ENCODE results near the gene RIOK2.
"Not testable (repeated sequence)": the region's sequence is repeated elsewhere in the genome, so short reads cannot be mapped to it uniquely, and the experiment has no call there.

The RIOK2 gene

GRCh38 chr5:97183100-97183929 lies at the start of gene RIOK2:
Gene RIOK2, minus strand, starts transcription at chr5:97183247. Its CDS starts 56 bp downstream, at chr5:97183191.
- DNase-seq: peak; percentile 95

DNA sequence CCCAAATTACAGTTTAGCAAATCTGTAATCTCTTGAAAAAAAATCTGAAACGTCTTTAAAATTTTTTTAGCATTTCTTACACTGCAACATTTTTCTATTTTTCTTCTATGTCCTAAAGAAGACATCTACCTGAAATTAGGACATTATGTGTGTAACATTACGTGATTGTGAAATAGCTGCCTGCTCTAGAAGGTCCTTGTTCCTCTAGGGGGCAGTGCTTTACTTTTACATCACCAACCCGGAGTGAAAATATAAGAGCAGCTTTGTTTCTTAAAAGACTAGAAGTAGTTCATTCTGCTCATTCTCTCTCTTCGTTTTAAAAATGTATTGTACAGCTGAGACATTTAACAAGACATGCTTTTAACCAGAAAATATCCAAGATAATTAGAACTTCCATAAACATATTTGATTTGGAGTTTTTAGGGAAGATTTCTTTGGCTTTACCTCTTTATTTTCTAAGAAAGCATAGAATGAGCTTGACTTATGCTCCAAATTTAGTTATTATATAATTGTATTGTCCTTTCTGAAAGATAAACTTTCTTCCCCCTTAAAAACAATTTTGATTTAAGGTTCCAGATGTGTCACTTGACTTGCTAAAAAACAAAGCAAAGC lies 48.1 kb upstream of the RIOK2 start:
- DNase-seq: no peak

DNA sequence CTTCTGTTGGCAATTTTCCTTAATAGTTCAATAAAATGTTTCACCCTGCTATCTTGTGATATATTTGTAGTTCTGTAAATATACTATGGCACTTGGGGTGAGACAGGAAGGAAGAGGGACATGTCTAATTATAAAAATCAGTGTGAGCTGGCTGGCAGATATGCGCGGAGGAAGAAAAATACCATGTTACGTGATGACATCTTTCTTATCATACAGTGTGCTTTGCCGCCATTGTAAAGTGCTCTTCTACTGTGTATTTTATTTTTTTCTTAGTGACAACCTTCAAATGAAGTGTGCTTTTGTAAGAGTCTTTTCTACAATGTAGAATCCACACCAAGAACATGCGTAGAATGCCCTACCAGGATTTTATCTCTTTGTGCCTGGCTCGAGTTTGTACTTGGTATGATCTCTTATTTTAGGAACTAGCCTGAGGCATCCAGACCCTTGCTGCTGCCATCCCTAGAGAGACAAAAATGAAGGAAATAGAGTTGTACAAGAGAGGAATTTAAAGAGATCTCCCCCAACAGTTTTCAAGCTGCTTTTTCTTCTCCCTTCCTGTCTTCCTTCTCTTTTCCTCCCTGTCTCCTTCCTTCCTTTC lies 46.7 kb upstream of the RIOK2 start:
- no peak for DNase-seq

DNA sequence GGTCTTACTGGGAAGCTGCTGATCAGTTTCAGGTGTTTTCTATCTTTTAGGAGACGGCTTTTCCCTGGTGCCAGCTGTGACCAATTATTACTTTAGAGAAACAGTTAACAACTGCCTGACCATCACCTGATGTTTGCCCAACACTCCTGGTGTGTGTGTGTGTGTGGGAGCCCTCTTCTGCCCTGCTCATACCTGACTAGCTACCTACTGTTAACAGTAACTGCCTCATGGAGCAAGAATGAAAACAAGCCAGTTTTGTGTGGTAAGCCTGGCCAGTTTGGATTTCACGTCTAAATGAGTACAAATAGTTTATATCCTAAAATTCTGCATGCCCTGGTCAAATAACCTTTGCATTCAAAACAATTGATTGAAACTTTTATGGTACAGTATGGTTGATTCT lies 46.1 kb upstream of the RIOK2 start:
- no peak for DNase-seq

DNA sequence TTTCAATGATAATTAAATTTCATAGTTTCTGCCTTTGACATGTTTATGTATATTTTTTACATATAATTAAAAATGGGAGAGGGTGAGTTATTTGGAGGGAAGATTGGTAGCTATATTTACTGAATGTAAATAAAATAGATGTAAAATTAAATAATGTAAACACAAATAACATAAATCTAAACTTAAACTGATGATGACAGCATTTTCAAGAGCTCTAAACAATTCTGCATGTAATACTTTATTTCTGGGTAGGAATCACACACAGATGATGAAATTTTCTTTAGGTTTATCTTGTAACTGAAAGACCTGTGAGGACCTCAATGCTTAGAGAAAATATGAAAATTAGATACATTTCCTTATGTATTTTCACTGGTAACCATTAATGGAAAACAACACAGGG lies 42.2 kb upstream of the RIOK2 start:
- no peak for DNase-seq

GRCh38 chr5:97224112-97224750 lies 41.2 kb upstream of the RIOK2 start:
- no peak for DNase-seq

DNA sequence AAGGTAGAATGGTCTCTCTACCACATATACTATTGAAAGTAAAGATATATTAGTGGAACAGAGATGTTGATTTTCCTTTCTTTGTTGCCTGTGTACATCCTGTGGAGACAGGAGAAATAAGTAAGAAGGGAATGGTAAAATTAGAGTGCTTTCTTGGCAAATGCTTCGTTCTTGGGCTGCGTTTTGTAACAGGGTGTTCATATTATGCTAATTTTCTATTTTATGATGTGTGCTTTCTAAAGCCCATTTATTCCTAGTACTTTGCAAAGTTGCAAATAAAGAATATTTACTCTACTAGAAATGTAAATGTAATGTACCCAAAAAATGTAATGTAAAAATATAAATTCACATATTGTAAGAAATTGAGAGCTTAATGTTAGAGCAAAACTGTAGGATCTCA lies 40.5 kb upstream of the RIOK2 start:
- DNase-seq: no peak

DNA sequence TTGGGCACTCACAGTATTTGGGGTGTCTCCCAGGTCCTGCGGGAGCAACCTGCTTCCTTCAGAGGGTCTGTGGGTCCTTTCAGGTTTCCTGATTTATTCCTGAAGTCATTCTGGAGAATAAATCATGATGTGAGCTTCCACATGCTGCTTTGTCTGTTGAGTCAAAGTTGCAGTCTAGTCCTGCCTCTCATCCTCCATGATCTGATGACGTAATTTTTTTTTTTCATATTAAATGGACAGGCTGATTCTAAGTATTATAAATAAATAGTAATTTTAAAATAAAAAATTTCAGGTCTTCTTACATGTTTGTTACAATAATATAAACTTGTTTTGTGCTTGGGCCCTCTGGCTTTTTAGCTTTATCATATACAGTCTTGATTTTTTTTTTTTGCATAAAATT lies 26.3 kb upstream of the RIOK2 start:
- DNase-seq: no peak

DNA sequence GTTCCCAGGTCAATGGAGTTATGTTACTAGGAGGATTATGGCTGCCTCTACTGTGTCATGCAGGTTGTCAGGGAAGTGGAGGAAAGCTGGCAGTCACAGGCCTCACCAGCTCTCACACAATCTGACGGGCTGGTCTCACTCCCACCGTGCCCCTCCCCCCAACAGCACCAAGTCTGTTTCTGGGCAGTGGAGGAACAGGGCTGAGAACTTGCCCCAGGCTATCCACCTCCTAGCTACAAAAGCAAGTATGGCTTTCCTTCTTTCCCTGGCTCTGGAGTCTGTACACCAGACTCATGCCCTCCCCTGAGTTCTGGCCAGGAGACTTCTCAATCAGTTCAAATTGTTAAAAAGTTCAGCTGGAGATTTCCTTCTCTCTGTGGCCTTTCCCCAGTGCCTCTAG lies 25.7 kb upstream of the RIOK2 start:
- DNase-seq: no peak

DNA sequence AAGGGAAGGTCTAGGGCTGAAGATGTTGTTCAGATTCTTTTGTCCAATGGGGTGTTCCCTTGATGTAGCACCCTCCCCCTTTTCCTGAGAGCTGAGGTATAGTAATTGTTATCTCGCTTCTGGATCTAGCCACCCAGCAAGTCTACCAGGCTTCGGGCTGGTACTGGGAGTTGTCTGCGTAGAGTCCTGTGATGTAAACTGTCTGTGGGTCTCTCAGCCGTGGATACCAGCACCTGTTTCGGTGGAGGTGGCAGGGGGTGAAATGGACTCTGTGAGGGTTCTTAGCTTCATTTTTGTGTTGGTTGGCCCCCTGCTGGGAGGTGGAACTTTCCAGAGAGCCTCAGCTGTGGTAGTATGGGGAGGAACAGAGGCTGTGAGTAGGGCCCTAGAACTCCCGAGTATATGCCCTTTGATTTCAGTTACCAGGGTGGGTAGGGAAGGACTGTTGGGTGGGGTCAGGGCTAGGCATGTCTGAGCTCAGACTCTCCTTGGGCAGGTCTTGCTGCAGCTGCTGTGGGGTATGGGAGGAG lies 25.2 kb upstream of the RIOK2 start:
- DNase-seq: no peak

DNA sequence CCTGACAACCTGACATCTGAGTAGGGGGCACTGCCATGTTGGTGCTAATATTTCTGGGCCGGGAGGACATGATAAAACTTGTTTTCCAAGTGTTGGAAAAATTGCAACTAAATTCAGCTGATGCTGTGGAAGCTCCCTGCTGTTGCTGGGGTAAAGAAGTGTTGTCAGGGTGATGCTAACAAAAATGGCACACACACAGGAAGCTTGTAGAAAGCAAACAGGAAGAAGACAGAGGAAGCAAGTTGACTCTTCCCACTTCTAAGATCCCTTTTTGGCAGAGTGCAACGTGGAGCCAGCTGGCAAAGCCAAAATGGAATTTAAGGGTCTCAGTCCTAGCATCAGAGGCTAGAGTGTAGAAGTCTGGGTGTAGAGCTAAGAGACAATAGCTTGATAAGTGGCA lies 11.3 kb upstream of the RIOK2 start:
- DNase-seq: no peak

DNA sequence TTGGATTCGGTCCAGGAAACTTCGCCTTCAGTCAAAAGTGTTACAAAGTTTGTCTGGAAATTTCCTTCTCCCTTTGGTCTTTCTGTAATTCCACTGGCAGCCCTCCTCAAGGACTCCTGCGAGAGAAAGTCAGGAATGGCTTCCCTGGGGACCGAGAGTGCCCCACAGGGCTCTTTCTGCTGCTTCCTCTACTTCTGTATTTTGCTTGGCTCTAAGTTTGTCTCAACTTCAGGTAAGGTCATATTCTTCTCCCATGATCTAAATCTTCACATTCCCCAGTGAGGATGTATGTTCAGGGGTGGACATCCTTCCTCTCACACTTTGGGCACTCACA lies 10.3 kb upstream of the RIOK2 start:
- DNase-seq: no peak

GRCh38 chr5:97192580-97193354 lies 9.7 kb upstream of the RIOK2 start:
- no peak for DNase-seq

DNA sequence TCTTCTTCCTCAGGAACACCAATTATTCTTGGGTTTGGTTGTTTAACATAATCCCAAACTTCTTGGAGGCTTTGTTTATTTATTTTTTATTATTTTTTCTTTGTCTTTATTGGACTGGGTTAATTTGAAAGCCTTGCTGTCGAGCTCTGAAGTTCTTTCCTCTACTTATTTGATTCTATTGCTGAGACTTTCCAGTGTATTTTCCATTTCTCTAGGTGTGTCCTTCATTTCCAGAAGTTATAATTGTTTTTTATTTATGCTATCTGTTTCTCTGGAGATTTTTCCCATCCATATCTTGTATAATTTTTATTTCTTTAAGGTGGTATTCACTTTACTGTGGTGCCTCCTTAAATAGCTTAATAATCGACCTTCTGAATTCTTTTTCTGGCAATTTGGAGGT lies 8.8 kb upstream of the RIOK2 start:
- DNase-seq: no peak

DNA sequence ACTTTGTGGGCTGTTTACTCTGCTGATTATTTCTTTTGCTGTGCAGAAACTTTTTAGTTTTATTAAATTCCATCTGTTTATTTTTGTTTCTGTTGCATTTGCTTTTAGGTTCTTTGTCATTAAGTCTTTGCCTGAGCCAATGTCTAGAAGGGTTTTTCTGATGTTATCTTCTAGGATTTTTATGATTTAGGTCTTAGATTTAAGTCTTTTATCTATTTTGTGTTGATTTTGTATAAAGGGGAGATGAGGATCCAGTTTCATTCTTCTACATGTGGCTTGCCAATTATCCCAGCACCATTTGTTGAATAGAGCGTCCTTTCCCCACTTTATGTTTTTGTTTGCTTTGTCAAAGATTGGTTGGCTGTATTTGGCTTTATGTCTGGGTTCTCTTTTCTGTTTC lies 6.5 kb upstream of the RIOK2 start:
- DNase-seq: not testable (repeated sequence)

GRCh38 chr5:97183930-97184213 lies 825 bp upstream of the RIOK2 start:
- no peak for DNase-seq

GRCh38 chr5:97182571-97183099 lies 412 bp downstream of the RIOK2 start:
- DNase-seq: no peak

- DNase-seq: no peak
Measured at GRCh38 chr5:97181856-97182545, 1.0 kb downstream of the RIOK2 start.

DNA sequence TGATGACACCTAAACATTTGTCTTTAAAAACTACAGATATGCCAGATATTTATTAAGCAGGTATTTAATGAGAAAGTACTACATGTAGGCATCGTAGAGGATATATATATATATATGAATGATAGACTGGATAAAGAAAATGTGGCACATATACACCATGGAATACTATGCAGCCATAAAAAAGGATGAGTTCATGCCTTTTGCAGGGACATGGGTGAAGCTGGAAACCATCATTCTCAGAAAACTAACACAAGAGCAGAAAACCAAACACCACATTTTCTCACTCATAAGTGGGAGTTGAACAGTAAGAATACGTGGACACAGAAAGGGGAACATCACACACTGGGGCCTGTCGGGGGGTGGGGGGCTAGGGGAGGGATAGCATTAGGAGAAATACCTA lies 3.6 kb downstream of the RIOK2 start:
- DNase-seq: not testable (repeated sequence)

DNA sequence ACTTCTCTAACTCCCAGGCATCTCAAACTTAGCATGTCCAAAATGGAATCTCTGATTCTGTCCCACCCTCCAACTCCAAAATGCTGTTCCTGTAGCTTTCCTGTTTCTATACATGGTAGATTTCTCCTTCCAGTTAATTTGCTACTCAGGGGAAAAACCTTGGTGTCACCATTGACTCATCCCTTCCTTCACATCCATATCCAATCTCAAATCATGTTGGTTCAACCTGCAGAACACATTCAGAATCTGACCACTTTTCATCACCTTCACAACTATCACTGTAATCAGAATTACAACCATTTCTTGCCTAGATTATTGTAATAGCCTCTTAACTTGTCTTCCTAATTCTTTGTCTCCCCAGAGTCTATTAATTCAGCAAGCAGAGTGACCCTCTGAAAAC lies 10.8 kb downstream of the RIOK2 start:
- DNase-seq: no peak

- DNase-seq: no peak
Measured at GRCh38 chr5:97171703-97172102, 11.3 kb downstream of the RIOK2 start.

DNA sequence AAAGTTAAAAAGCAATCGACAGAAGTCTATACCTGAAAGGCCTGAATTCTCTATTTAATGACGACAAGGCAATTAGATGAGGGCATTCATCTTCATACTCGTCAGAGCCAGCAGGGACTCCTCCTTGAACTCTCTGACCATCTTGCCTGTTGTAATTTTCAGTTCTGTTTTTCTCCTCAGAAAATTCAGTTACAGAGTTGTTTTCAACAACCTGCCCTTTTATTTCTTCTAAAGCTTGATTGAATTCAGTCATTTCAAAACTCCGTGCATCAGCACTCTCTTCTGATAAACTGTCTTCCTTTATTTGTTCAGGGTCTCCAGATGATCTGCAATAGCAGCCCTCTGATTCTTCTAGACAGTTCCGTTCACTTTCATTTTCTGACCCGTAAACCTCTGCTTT lies 15.6 kb downstream of the RIOK2 start:
- no peak for DNase-seq

Data from left hindlimb (tissue), 1 donor.